OCI-LY1 (cell line): ENCODE results near the gene PSMC4.

ENCODE experiments used
- CTCF ChIP-seq: fragments of 200-600 bp; sonication (generic), shearing (Covaris generic); IDR thresholded peaks from 2 replicates; pipeline ENCODE4 v1.5.1; 2017; ENCODE audit warnings: mild to moderate bottlenecking, antibody characterized with exemption, low read length, moderate library complexity, mixed read lengths
- EZH2 ChIP-seq: fragments of 200-600 bp; sonication (generic), shearing (Covaris generic); IDR thresholded peaks from 2 replicates; pipeline ENCODE4 v1.8.0; 2017; ENCODE audit warnings: borderline replicate concordance, mixed run types, mild to moderate bottlenecking, antibody characterized with exemption, low read length, moderate library complexity, mixed read lengths

GRCh38 chr19:39993605-39994004, 22.6 kb downstream of the PSMC4 start:
- TF ChIP-seq CTCF = no peak
- no peak for TF ChIP-seq EZH2
